Sigmoid colon (tissue), 4 donors: ENCODE measurements around the gene SULT1A2.

Source experiments
- EP300 ChIP-seq, 4 donors: sonication (generic); formaldehyde crosslinking; IDR thresholded peaks; one replicate each; pipeline ENCODE4 v1.6.1; 2017; ENCODE audit warnings: antibody characterized with exemption in 4 of 4
- POLR2A ChIP-seq, 2 donors: fragments of 450-650 bp; IDR thresholded peaks; one replicate each; pipeline ENCODE4 v1.6.1; 2016; ENCODE audit warnings: antibody characterized with exemption in 2 of 2, mild to moderate bottlenecking in 2 of 2, moderate library complexity in 2 of 2
- POLR2AphosphoS5 ChIP-seq, 4 donors: sonication (generic); formaldehyde crosslinking; IDR thresholded peaks; one replicate each; pipeline ENCODE4 v1.6.1; 2017; ENCODE audit warnings: antibody characterized with exemption in 4 of 4
- TF ChIP-seq, protein P1 (sequence below), 4 experiments: fragments of 450-650 bp in 3 of 4; fragments of 200-600 bp in 1 of 4; IDR thresholded peaks; one replicate each; pipeline ENCODE4 v1.5.1; 2016 to 2019; ENCODE audit warnings: antibody characterized with exemption in 4 of 4, mild to moderate bottlenecking in 3 of 4, moderate library complexity in 2 of 4

DNA sequence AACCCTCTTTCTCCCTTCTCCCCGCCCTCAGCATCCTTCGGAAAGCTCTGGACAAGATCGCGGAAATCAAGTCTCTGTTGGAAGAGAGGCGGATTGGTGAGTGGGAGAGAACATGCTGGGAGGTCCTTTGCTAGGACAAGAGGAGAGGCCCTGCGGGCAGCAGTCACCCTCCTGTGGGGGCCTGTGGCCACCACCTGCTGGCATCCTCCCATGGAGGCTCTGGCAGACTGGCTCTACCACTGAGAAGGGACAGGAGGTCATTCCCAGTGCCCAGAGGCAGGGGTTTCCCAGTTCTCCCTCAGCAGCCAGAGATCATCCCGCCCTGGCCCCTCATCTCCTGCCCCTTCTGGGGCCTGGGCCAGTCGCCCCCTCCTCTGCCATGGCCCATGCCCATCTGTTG lies 7.8 kb downstream of the SULT1A2 start:
- TF ChIP-seq, protein P1, sequence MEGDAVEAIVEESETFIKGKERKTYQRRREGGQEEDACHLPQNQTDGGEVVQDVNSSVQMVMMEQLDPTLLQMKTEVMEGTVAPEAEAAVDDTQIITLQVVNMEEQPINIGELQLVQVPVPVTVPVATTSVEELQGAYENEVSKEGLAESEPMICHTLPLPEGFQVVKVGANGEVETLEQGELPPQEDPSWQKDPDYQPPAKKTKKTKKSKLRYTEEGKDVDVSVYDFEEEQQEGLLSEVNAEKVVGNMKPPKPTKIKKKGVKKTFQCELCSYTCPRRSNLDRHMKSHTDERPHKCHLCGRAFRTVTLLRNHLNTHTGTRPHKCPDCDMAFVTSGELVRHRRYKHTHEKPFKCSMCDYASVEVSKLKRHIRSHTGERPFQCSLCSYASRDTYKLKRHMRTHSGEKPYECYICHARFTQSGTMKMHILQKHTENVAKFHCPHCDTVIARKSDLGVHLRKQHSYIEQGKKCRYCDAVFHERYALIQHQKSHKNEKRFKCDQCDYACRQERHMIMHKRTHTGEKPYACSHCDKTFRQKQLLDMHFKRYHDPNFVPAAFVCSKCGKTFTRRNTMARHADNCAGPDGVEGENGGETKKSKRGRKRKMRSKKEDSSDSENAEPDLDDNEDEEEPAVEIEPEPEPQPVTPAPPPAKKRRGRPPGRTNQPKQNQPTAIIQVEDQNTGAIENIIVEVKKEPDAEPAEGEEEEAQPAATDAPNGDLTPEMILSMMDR (IDR thresholded peaks at IDR 0.05) = no peak
- no peak for TF ChIP-seq POLR2A (IDR thresholded peaks at IDR 0.05)
- no peak for TF ChIP-seq POLR2AphosphoS5 (IDR thresholded peaks at IDR 0.05)
- no peak for TF ChIP-seq EP300 (IDR thresholded peaks at IDR 0.05)
